ENCODE data around the gene TEDDM1. TPM values are rescaled to one million over a fixed set of nuclear protein-coding genes. Genes with fewer than 3 reads are reported as not detected.

Gene TEDDM1
- total RNA-seq, 2 donors from 2014 or later = not detected

DNA sequence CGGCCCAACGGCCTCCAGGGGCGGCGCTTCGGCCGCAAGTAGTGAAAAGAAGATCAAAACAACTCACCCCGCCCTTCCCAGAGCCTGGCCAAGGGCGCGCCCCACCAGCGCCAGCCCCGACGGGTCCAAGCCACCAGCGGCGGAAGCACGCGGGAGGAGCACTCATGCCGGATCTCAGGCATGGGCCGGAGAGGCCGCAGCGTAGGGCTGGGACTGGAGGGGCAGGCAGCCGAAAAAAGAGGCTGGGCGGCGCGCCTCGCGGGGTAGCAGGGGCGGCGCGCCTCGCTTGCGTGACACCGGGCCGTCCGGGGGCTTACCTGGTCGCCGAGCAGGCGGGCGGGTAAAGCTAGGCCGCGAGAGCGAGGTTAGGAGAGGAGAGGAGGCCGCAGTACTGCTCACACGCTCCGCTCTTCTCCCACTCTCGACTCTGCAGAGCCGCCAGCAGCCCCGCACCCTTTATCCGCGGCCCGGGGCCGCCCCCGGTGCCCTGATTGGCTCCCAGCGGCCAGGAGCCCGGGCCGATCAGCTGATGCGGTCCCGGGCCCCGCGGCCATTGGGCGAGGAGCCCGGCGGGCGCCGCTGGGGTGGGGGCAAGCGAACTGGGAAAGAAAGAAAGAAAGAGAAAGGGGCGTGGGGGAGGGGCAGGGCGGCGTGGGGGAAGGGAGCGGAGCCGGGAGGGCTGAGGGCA, 9.0 kb downstream of the TEDDM1 start, which contains the start of gene GLUL:
TSS of gene GLUL (minus strand) at position 429 of the 688 bp plus-strand sequence. CDS start 3,053 bp downstream, outside the sequence.
- peak within 1 kb of the TSS; percentile 97 to 99 for H3K27ac ChIP-seq
- peak within 1 kb of the TSS; percentile 56 to 90 for H3K4me3 ChIP-seq
- under 1% methylated on average over 70 of the region's 70 CpGs for WGBS
- DNase-seq (ENCODE audit: low spot score) = peak; percentile 94
- TF ChIP-seq POLR2AphosphoS5 (IDR thresholded peaks at IDR 0.05) (peak; percentile 89), POLR2A (IDR thresholded peaks at IDR 0.05) (peak; percentile 98)
- TF ChIP-seq, protein P1, sequence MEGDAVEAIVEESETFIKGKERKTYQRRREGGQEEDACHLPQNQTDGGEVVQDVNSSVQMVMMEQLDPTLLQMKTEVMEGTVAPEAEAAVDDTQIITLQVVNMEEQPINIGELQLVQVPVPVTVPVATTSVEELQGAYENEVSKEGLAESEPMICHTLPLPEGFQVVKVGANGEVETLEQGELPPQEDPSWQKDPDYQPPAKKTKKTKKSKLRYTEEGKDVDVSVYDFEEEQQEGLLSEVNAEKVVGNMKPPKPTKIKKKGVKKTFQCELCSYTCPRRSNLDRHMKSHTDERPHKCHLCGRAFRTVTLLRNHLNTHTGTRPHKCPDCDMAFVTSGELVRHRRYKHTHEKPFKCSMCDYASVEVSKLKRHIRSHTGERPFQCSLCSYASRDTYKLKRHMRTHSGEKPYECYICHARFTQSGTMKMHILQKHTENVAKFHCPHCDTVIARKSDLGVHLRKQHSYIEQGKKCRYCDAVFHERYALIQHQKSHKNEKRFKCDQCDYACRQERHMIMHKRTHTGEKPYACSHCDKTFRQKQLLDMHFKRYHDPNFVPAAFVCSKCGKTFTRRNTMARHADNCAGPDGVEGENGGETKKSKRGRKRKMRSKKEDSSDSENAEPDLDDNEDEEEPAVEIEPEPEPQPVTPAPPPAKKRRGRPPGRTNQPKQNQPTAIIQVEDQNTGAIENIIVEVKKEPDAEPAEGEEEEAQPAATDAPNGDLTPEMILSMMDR (IDR thresholded peaks at IDR 0.05) = peak in 2 of 4 experiments; percentile 3 to 4
- H3K36me3 ChIP-seq = peaks cover under 1 to 3% of the 10 kb centered on the region in 2 donors
- no peaks in the 10 kb centered on the region for H3K27me3 ChIP-seq (replicated peaks; ENCODE audit: insufficient read depth)
- intact Hi-C loops (cut with DNase I) = loop anchor here (1.0 to 10.0 kb wide), 5 partner anchors 43 to 393 kb away; partner anchors contain the start of gene NPL
- H3K4me1 ChIP-seq (replicated peaks) = no peaks in the 10 kb centered on the region
- H3K9me3 ChIP-seq = no peaks in the 10 kb centered on the region

DNA sequence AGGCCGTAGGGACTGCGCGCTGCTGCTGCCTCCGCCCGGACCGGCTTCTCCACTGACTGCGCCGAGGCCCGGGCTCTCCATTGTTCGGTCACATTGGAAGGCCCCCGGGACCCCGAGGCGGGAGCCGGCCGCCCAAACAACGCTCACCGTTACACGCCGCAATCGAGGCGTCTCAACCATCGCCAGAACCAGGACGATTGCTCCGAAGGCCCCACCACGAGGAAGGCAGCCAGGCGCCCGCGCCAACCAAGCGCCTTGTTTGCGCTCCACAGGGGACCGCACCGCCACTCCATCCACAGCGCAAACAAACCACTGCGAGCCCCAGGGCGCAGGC, 9.5 kb downstream of the TEDDM1 start:
- Histone ChIP-seq H3K9me3 (no peaks in the 10 kb centered on the region), H3K36me3 (peaks cover 6 to 8% of the 10 kb centered on the region in 2 donors), H3K27me3 (replicated peaks; ENCODE audit: insufficient read depth) (no peaks in the 10 kb centered on the region), H3K4me3 (peak overlapping the region; percentile 56 to 90), H3K4me1 (replicated peaks) (no peaks in the 10 kb centered on the region), H3K27ac (peak overlapping the region; percentile 97 to 99)
- intact Hi-C loops (cut with DNase I) = loop anchor here (1.0 to 10.0 kb wide), 4 partner anchors 42 to 394 kb away; partner anchors contain the start of gene NPL
- TF ChIP-seq POLR2AphosphoS5 (IDR thresholded peaks at IDR 0.05) (no peak), POLR2A (IDR thresholded peaks at IDR 0.05) (no peak)
- TF ChIP-seq, protein P1 (IDR thresholded peaks at IDR 0.05) = peak in 2 of 4 experiments; percentile 33 to 44
- DNase-seq (ENCODE audit: low spot score) = no peak
- WGBS = under 1% methylated on average over 31 of the region's 35 CpGs

DNA sequence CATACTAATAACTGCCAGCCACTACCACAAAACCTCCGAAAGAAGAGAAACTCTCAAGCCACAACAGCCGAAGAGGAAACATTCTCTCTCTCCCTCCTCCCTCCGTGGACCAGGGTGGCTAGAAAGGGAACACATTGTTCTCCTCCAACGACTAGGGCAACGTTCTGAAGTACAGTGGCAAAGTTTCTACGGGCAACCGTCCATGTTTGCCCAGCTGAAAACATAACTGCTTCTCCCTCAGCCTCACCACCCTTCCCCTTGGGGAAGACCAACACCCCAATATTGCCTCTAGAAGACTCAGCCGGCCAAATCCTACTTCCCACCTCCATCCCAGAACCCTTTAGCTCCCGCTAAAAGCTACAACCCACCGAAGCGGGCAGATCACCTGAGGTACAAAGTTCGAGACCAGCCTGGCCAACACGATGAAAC, 10.8 kb downstream of the TEDDM1 start:
- Histone ChIP-seq H3K27me3 (replicated peaks; ENCODE audit: insufficient read depth) (no peaks in the 10 kb centered on the region), H3K4me1 (replicated peaks) (no peaks in the 10 kb centered on the region), H3K27ac (peak overlapping the region; percentile 97 to 99), H3K36me3 (peaks cover 12 to 17% of the 10 kb centered on the region in 2 donors), H3K9me3 (no peaks in the 10 kb centered on the region), H3K4me3 (peak overlapping the region; percentile 56 to 90)
- WGBS = 5% methylated on average over 13 of the region's 13 CpGs
- peak; percentile 80 for DNase-seq (ENCODE audit: low spot score)
- intact Hi-C loops (cut with DNase I) = loop anchor here (2.0 to 10.0 kb wide), 3 partner anchors 41 to 395 kb away; partner anchors contain the start of gene NPL
- TF ChIP-seq POLR2A (IDR thresholded peaks at IDR 0.05) (peak; percentile 17), POLR2AphosphoS5 (IDR thresholded peaks at IDR 0.05) (peak; percentile 77)
- TF ChIP-seq, protein P1 (IDR thresholded peaks at IDR 0.05) = no peak

DNA sequence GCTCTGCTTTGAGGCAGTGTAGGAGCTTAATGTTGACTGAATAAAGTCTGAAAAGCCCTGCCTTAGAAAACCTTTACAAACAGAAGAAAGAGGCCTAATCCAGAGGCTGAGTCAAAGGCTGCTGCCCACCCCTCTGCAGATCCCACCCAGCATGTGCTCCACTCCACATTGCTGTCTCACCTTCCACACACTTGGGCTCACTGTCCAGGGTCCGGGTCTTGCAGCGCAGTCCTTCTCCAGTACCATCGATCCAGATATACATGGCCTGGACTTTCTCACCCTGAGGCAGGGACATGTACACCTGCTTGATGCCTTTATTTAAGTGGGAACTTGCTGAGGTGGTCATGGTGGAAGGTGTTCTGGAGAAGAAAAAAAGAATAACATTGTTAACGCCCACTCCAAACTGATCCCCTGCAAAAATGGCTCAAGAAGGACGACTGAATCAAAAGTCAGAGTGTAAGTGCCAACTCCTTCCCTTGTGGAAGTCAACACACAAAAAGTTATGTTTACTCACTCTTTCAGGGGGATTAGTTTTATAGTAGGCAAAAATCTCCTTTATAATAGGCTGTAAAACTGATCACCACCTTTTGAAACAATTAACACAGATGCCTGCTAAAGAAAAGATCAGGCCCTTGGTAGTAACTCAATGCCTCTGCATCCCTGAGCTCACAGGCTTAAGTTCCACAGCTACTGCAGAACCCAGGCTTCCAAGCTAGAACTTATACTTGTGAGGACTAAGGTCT, 11.9 kb downstream of the TEDDM1 start:
- Histone ChIP-seq H3K36me3 (peaks cover 16 to 20% of the 10 kb centered on the region in 2 donors), H3K4me1 (replicated peaks) (no peaks in the 10 kb centered on the region), H3K27ac (peak overlapping the region; percentile 97 to 99), H3K4me3 (peak overlapping the region; percentile 56 to 90), H3K27me3 (replicated peaks; ENCODE audit: insufficient read depth) (no peaks in the 10 kb centered on the region), H3K9me3 (no peaks in the 10 kb centered on the region)
- intact Hi-C loops (cut with DNase I) = no loop called here
- 65% methylated on average over 5 of the region's 5 CpGs for WGBS
- no peak for DNase-seq (ENCODE audit: low spot score)
- TF ChIP-seq, protein P1 (IDR thresholded peaks at IDR 0.05) = no peak
- TF ChIP-seq POLR2AphosphoS5 (IDR thresholded peaks at IDR 0.05) (no peak), POLR2A (IDR thresholded peaks at IDR 0.05) (no peak)
